DLD1 (cell line): Measurements from ENCODE around the gene KCNE1.
"Not testable (repeated sequence)": the region's sequence is repeated elsewhere in the genome, so short reads cannot be mapped to it uniquely, and the experiment has no call there.

Source experiments
- in situ Hi-C: cut with HindIII; loops from 2 replicates; pipeline ENCODE4 v1.10.0; 2017; ENCODE audit warnings: low sequenced_read_pairs

Gene KCNE1

DNA sequence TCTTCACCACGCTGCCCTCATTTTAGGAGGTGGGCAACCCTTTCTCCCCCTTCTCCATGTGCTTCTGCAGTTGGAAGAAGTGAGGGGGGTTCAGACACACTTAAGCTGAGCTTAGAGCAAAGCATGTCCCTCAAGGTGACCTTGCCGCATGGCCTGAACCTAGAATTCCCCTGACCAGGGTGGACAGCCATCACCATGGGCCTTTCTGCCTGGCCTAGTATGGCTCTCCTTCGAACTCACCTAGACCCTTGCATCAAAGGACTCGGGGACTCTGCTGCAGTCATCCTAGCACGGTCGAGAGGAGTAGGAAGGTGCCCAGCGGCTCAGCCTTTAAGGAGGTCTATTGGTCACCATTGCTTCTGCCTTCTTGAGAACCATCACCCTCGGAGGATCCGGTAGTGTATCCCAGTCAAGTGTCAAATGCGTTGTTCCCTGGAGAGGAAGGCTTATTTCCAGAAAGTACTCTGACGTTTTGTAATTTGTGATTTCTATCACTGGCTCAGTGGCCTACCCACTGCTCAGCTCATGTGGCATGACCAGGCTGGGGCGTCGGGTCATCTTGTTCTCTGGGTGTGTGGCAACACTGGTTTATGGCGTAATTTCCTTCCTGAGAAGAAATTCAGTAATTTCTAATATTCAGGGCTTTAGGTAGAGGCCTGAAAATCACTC, at the start of gene KCNE1:
Gene KCNE1 (minus strand): TSS at position 424 of the 669 bp plus-strand sequence. CDS start 62,576 bp downstream, outside the sequence.
- in situ Hi-C loops = no loop called here

- in situ Hi-C loops = no loop called here
Observed at GRCh38 chr21:34561806-34562205, 49.8 kb upstream of the KCNE1 start.

DNA sequence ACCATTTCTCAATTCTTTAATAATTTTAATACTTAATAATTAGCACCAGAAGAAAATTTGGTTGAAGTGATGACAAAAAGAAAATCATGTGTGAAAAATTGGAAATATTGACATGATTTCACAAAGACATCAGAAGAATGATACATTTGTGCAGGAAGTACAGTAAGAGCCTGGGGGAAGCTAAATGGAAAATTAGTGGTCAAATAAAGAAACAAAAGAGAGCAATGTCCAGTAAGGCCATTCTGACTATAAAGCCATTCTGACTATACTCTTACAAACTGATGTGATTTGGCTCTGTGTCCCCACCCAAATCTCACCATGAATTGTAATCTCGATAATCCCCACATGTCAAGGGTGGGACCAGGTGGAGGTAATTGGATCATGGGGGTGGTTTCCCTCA, 48.6 kb upstream of the KCNE1 start:
- in situ Hi-C loops = no loop called here

- in situ Hi-C loops = no loop called here
Observed at GRCh38 chr21:34560021-34560420, 48.0 kb upstream of the KCNE1 start.

GRCh38 chr21:34559089-34559631, 47.1 kb upstream of the KCNE1 start:
- in situ Hi-C loops = no loop called here

DNA sequence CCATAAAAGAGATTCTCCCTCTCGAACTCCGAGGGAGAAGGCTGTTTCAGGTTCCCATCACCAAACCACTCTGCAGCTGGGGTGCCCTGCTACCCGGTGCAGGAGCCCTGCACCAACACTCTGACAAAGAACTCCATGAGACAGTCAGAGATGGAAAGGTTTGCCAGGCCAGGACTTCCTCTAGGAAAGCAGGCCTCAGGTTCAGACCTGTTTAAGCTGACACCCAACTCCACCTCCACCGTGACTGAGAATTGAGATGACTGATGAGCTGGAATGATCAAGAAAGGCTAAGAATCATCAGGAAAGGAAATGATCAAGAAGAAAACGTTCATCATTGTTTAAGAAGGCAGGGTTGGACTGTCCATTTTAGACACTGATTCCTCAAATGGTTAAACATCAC, 46.2 kb upstream of the KCNE1 start:
- in situ Hi-C loops = no loop called here

- in situ Hi-C loops = no loop called here
Observed at GRCh38 chr21:34557261-34557660, 45.3 kb upstream of the KCNE1 start.

GRCh38 chr21:34554670-34555069, 42.7 kb upstream of the KCNE1 start:
- in situ Hi-C loops = not testable (repeated sequence)

GRCh38 chr21:34554227-34554626, 42.2 kb upstream of the KCNE1 start:
- in situ Hi-C loops = no loop called here

GRCh38 chr21:34553151-34553952, 41.3 kb upstream of the KCNE1 start:
- in situ Hi-C loops = no loop called here

DNA sequence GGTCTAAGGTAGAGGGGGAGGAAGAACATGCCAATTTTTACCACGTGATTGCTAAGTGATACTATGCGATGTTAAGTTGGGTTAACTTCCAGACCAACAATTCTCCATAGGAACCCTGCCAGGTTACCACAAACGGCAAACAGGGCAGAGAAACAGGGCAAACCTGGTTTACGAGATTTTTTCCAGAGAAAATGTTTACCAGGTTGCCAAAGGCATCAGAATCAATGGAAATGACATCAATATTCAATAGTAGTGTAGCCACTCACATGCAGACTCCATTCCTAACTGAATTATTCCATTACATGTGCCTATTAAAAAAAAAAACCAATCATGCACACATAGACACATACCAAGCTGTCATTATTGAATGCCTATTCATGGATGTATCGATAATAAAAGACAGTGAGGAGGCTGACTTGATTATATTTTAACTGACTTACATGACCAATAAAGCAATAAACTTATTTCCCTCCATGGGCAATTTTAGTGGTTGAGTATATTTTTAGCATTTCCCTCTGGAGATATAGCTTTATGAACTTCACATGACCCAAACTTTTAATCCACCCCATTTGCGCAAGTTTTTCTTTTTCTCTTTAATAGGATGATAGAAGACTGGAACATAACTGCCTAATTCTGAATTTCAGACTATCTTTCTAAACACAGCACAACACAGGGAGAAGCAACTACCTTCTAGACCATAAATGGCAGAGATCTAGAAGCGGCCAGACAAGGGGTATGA, 40.5 kb upstream of the KCNE1 start:
- in situ Hi-C loops = no loop called here

DNA sequence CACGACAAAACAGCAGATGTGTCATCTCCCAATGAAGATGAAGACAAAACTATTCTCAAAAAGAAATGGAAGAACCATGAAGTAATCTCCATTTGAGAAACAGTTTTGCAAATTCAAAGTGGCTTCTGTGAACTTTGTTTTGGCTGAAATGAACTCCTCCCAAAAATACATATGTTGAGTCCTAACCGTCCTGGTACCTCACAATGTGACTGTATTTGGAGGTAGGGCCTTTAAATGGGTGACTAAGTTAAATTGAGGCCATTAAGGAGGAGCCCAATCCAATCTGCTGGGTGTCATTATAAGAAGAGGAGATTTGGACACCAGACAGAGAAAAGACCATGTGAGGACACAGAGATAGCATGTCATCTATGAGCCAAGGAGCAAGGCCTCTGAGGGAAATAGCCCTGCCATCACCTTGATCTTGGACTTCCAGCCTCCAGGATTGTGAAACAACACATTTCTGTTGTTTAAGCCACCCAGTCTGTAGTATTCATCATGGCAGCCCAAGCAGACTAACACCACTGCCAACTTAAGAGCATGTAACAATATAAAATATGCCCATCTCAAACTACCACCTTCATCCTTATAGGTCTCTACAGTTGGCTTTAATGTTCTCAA, 38.3 kb upstream of the KCNE1 start:
- in situ Hi-C loops = no loop called here

- in situ Hi-C loops = no loop called here
Observed at GRCh38 chr21:34548781-34549376, 36.9 kb upstream of the KCNE1 start.

GRCh38 chr21:34546542-34546941, 34.5 kb upstream of the KCNE1 start:
- in situ Hi-C loops = no loop called here

DNA sequence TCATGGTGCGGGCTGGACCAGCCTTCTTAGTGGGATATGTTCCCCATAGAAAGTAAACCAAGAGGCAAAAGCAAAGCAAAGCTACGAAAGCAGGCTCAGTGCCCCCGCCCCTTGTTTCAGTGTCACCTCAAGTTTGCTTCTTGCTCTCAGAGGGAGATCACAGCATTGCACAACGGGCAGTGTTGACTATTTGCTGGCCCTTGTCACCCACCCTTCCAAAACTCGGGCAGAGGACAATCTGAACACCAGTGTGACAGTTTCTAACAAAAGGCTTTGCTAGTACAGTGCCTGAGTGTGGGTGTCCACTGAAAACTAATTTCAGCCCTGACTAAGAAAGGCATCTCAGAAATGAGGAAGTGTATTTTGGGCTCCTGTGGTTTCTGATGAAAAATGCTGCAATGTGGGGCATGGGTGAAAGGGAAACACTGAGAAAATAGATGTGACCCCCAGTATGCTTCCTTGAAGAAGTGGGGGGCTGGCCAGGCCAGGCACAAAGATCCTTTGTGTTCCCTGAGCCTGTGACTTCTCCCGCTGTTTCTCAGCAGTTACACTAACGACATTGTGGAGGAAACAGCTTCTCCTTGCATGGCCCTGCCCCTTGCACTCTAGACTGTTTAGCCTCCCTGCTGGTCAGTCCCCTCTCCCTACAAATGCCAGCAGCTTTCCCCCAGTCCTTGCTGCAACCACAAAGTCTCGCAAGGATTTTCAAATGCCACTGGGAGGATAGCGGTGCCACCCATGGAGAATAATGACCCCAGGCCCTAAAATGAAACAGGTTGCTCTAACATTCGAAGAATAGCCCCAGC, 33.3 kb upstream of the KCNE1 start:
- in situ Hi-C loops = no loop called here

DNA sequence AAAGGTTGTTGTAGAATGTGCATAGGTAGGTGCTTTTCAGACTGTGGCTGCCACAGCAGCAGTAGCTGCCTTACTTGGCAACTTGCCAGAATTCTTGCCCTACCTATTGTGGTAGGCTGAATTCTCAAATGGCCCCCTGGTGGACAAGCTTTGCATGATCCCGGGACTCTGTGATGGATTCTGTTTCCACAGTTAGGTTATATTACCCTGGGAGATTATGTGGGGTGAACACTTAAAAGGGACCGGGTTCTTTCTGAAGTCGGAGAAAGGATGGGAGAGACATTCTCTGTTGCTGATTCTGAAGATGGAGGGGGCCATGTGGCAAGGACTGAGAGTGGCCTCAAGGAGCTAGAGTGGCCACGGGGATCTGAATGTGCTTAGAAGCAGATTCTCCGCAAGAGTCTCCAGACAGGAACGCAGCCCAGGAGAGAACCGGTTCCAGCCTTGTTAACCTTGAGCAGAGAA, 32.1 kb upstream of the KCNE1 start:
- in situ Hi-C loops = no loop called here

- in situ Hi-C loops = no loop called here
Observed at GRCh38 chr21:34543017-34543416, 31.0 kb upstream of the KCNE1 start.

GRCh38 chr21:34540206-34540605, 28.2 kb upstream of the KCNE1 start:
- in situ Hi-C loops = no loop called here

GRCh38 chr21:34537838-34538237, 25.8 kb upstream of the KCNE1 start:
- in situ Hi-C loops = no loop called here

GRCh38 chr21:34536820-34537219, 24.8 kb upstream of the KCNE1 start:
- in situ Hi-C loops = no loop called here
